Measurements from ENCODE around the gene PDGFB. TPM values are rescaled to one million over a fixed set of nuclear protein-coding genes. Genes with fewer than 3 reads are reported as not detected.

PDGFB gene
- total RNA-seq, 2 donors from 2014 or later, result 7.0 to 15.8 TPM

DNA sequence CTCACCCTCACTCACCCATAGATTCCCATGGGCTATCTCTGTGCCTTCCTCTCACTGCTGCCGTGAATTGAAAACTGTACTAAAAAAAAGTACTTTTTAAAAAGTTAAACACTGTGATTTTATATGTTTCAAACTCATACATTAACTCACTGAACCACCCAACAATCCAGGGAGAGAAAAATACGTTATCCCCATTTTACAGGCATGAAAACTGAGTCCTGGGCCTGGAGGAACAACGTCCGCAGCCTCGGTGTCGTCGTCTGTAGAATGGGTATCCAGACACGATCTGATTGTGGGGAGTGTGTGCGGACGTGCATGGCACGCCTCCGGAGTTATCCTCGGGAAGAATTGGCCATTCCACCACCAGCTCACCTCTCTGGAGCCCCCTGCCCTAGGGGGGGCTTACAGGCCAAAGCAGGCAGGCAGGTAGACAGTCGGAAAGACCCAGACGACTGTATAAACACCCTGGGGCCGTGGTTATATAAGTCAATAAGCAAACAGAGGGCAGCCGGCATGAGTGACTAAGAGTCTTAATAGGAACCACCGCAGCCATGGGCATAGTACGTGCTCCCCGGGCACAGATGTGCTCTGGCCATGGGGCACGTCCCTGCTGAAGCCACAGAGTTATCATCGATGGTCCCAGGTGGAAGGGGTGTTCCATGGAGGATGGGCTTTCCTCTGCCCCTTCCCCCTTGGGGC is 7.1 kb upstream of the PDGFB start:
- intact Hi-C loops (cut with DNase I), result no loop called here
- peak in 3 of 4 donors; percentile 33 to 73 (median 56) for DNase-seq
- 53 to 56% methylated on average over 15 to 22 of the region's 22 CpGs for WGBS, 2 donors
- Histone ChIP-seq H3K4me3 (no peak overlapping the region), H3K9me3 (no peaks in the 10 kb centered on the region), H3K27me3 (no peaks in the 10 kb centered on the region), H3K27ac (peak overlapping the region in 1 of 4 donors; percentile 17), H3K4me1 (peaks cover 63% of the 10 kb centered on the region), H3K36me3 (replicated peaks in 1 of 2; ENCODE audit: insufficient read depth in 1 of 2, low read depth in 2 of 2) (no peaks in the 10 kb centered on the region)
- ATAC-seq, result peak; percentile 19
- TF ChIP-seq POLR2A (IDR thresholded peaks at IDR 0.05), result no peak
- TF ChIP-seq, protein P1, sequence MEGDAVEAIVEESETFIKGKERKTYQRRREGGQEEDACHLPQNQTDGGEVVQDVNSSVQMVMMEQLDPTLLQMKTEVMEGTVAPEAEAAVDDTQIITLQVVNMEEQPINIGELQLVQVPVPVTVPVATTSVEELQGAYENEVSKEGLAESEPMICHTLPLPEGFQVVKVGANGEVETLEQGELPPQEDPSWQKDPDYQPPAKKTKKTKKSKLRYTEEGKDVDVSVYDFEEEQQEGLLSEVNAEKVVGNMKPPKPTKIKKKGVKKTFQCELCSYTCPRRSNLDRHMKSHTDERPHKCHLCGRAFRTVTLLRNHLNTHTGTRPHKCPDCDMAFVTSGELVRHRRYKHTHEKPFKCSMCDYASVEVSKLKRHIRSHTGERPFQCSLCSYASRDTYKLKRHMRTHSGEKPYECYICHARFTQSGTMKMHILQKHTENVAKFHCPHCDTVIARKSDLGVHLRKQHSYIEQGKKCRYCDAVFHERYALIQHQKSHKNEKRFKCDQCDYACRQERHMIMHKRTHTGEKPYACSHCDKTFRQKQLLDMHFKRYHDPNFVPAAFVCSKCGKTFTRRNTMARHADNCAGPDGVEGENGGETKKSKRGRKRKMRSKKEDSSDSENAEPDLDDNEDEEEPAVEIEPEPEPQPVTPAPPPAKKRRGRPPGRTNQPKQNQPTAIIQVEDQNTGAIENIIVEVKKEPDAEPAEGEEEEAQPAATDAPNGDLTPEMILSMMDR (IDR thresholded peaks at IDR 0.05), result no peak

DNA sequence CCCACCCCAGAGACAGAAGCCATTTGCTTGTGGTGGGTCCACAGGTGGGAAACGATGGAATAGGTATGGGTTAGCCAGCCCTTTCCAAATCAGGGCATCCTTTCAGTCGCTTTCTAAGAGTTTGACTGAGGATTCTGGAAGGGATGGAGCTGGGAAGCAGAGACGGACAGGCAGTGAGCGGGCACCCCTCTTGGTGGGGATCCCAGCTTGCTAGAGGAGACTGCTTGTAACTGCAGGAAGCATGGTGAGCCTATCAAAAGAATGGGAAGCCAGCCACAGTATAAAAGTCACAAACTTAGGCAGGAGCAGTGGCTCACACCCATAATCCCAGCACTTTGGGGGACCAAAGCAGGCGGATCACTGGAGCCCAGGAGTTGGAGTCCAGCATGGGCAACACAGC is 6.1 kb upstream of the PDGFB start:
- no peak overlapping the region for H3K27ac ChIP-seq
- WGBS, 2 donors, result 83 to 94% methylated on average over 5 of the region's 5 CpGs
- no peak for ATAC-seq
- no peak for TF ChIP-seq POLR2A (IDR thresholded peaks at IDR 0.05)
- TF ChIP-seq, protein P1 (IDR thresholded peaks at IDR 0.05), result no peak
- H3K4me3 ChIP-seq, result no peak overlapping the region
- H3K36me3 ChIP-seq (replicated peaks in 1 of 2; ENCODE audit: insufficient read depth in 1 of 2, low read depth in 2 of 2), result no peaks in the 10 kb centered on the region
- H3K27me3 ChIP-seq, result no peaks in the 10 kb centered on the region
- DNase-seq, result no peak
- no peaks in the 10 kb centered on the region for H3K9me3 ChIP-seq
- intact Hi-C loops (cut with DNase I), result no loop called here
- H3K4me1 ChIP-seq, result peaks cover 57% of the 10 kb centered on the region

DNA sequence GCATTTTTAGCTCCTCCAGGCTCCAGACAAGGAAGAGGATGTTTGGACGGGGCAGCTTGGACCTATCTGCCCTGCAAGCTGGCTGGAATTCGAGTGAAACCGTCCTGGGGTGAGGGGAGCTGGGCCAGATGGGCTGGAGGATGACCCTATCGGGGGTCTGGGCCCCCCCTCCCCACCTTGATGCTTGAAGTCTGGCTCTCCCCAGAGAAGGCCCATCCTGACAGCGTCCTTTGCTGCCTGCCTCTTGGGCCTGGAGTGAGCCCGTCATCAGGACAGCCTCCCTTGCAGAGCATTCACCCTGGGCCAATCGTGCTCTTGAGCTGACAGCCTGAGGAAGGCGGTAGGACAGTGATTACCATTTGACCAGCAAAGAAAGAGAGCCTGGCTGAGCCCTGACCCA is 5.3 kb upstream of the PDGFB start:
- H3K27ac ChIP-seq, result no peak overlapping the region
- TF ChIP-seq, protein P1 (IDR thresholded peaks at IDR 0.05), result no peak
- no peak for TF ChIP-seq POLR2A (IDR thresholded peaks at IDR 0.05)
- H3K27me3 ChIP-seq, result no peaks in the 10 kb centered on the region
- H3K4me3 ChIP-seq, result no peak overlapping the region
- DNase-seq (no peak), ATAC-seq (no peak)
- 60 to 100% methylated on average over 1 to 8 of the region's 8 CpGs for WGBS, 2 donors
- no peaks in the 10 kb centered on the region for H3K36me3 ChIP-seq (replicated peaks in 1 of 2; ENCODE audit: insufficient read depth in 1 of 2, low read depth in 2 of 2)
- intact Hi-C loops (cut with DNase I), result no loop called here
- peaks cover 53% of the 10 kb centered on the region for H3K4me1 ChIP-seq
- no peaks in the 10 kb centered on the region for H3K9me3 ChIP-seq

DNA sequence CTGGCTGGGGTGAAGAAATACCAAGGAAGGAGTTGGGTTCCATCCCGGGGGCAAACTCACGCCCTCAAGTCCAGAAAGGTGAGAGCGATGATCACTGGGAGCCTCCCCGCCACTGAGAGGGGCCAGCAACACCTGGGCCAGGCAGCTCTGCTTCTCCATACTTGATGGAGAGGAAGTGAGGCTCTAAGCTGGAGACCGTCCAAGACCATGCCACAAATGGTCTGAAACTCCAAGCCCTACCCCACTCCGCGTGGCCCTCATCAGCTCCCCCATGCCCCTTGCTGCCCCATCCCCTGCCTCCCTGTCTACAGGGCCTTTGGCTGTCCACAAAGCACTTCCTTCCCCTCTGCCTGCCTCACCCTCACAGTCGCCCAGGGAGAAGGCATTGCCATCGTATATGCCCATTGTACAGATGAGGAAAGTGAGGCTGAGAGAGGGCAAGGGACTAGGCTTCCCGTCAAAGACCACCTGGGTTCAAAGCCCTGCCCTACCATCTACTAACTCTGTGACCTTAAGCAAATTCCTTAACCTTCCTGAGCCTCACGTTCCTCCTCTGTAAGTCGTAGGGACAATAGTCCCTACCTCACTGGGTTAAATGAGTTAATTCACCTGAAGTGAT is 4.4 kb upstream of the PDGFB start:
- 85 to 90% methylated on average over 11 to 12 of the region's 12 CpGs for WGBS, 2 donors
- H3K36me3 ChIP-seq (replicated peaks in 1 of 2; ENCODE audit: insufficient read depth in 1 of 2, low read depth in 2 of 2), result no peaks in the 10 kb centered on the region
- ATAC-seq (no peak), DNase-seq (no peak)
- H3K27ac ChIP-seq, result no peak overlapping the region
- H3K9me3 ChIP-seq, result no peaks in the 10 kb centered on the region
- H3K27me3 ChIP-seq, result no peaks in the 10 kb centered on the region
- TF ChIP-seq, protein P1 (IDR thresholded peaks at IDR 0.05), result no peak
- no peak for TF ChIP-seq POLR2A (IDR thresholded peaks at IDR 0.05)
- peaks cover 50% of the 10 kb centered on the region for H3K4me1 ChIP-seq
- H3K4me3 ChIP-seq, result no peak overlapping the region
- intact Hi-C loops (cut with DNase I), result loop anchor here (5.0 kb wide), 2 partner anchors 53 to 77 kb away; no protein-coding TSS in a partner anchor

Measured in body of pancreas (tissue), 4 donors.